Cerebellar cortex (tissue), 1 donor: ENCODE measurements around the gene ROBO2.
A peak's percentile ranks its signal among the peaks of the same experiment; 100 is the strongest.

ENCODE experiments used
- DNase-seq: peaks from one replicate; pipeline ENCODE4 v3.0.0-alpha.2; 2015; ENCODE audit warnings: low spot score

ROBO2 gene

GRCh38 chr3:77189258-77189657 is 149.4 kb downstream of the ROBO2 start:
- no peak for DNase-seq

GRCh38 chr3:77189684-77190083 is 149.8 kb downstream of the ROBO2 start:
- no peak for DNase-seq

GRCh38 chr3:77190374-77190773 is 150.5 kb downstream of the ROBO2 start:
- DNase-seq, result no peak

GRCh38 chr3:77191014-77191413 is 151.1 kb downstream of the ROBO2 start:
- DNase-seq, result no peak

- DNase-seq, result no peak
Observed at GRCh38 chr3:77191640-77192039, 151.7 kb downstream of the ROBO2 start.

GRCh38 chr3:77195766-77196545 is 156.1 kb downstream of the ROBO2 start:
- DNase-seq, result no peak

- DNase-seq, result no peak
Observed at GRCh38 chr3:77197408-77197807, 157.5 kb downstream of the ROBO2 start.

- no peak for DNase-seq
Observed at GRCh38 chr3:77203851-77204250, 164.0 kb downstream of the ROBO2 start.

GRCh38 chr3:77204788-77205187 is 164.9 kb downstream of the ROBO2 start:
- peak; percentile 49 for DNase-seq

- DNase-seq, result no peak
Observed at GRCh38 chr3:77207753-77208152, 167.9 kb downstream of the ROBO2 start.

- no peak for DNase-seq
Observed at GRCh38 chr3:77222701-77223100, 182.8 kb downstream of the ROBO2 start.

GRCh38 chr3:77227567-77227966 is 187.7 kb downstream of the ROBO2 start:
- no peak for DNase-seq

- DNase-seq, result no peak
Observed at GRCh38 chr3:77232557-77232956, 192.7 kb downstream of the ROBO2 start.

- DNase-seq, result no peak
Observed at GRCh38 chr3:77234004-77234403, 194.1 kb downstream of the ROBO2 start.

- DNase-seq, result no peak
Observed at GRCh38 chr3:77236118-77236517, 196.2 kb downstream of the ROBO2 start.

- no peak for DNase-seq
Observed at GRCh38 chr3:77240072-77240650, 200.3 kb downstream of the ROBO2 start.

- DNase-seq, result no peak
Observed at GRCh38 chr3:77242371-77242770, 202.5 kb downstream of the ROBO2 start.

- DNase-seq, result no peak
Observed at GRCh38 chr3:77244981-77245380, 205.1 kb downstream of the ROBO2 start.

GRCh38 chr3:77247061-77247460 is 207.2 kb downstream of the ROBO2 start:
- DNase-seq, result no peak

- no peak for DNase-seq
Observed at GRCh38 chr3:77247817-77248216, 207.9 kb downstream of the ROBO2 start.

GRCh38 chr3:77248420-77248819 is 208.5 kb downstream of the ROBO2 start:
- no peak for DNase-seq

- DNase-seq, result no peak
Observed at GRCh38 chr3:77251136-77251535, 211.2 kb downstream of the ROBO2 start.

- DNase-seq, result peak; percentile 77
Observed at GRCh38 chr3:77254967-77255831, 215.3 kb downstream of the ROBO2 start.
